NT2/D1 (cell line): ENCODE measurements around the gene DLG2.

Experiments
- YY1 ChIP-seq: IDR thresholded peaks from 2 replicates; pipeline ENCODE4 v1.6.1; 2011; ENCODE audit not compliant: insufficient read length, insufficient read depth
- ZNF274 ChIP-seq: IDR thresholded peaks from 2 replicates; pipeline ENCODE4 v1.6.1; 2011; ENCODE audit warnings: mild to moderate bottlenecking, low read depth, low read length

GRCh38 chr11:84642500-84642899 lies 984.6 kb downstream of the DLG2 start:
- TF ChIP-seq ZNF274, result no peak
- TF ChIP-seq YY1, result no peak
